ENCODE measurements around the gene NOL4L.

GRCh38 chr20:32586291-32586690 is 1.2 kb upstream of the NOL4L start:
- TF ChIP-seq CTCF (IDR thresholded peaks at IDR 0.05) (no peak), POLR2A (IDR thresholded peaks at IDR 0.05) (no peak), EP300 (IDR thresholded peaks at IDR 0.05; ENCODE audit: low read depth) (no peak), POLR2AphosphoS5 (IDR thresholded peaks at IDR 0.05) (no peak)
